ENCODE results near the gene RPS5.
A peak's percentile ranks its signal among the peaks of the same experiment; 100 is the strongest.
"Not testable (repeated sequence)": the region's sequence is repeated elsewhere in the genome, so short reads cannot be mapped to it uniquely, and the experiment has no call there.

The RPS5 gene

GRCh38 chr19:58385891-58386575 is 1.0 kb upstream of the RPS5 start:
- DNase-seq (ENCODE audit: low spot score), result no peak

GRCh38 chr19:58387338-58388174 is 487 bp downstream of the RPS5 start:
- no peak for DNase-seq (ENCODE audit: low spot score)

GRCh38 chr19:58388175-58388526 is 1.1 kb downstream of the RPS5 start:
- no peak for DNase-seq (ENCODE audit: low spot score)

- DNase-seq (ENCODE audit: low spot score), result no peak
Measured at GRCh38 chr19:58392945-58393724, 6.1 kb downstream of the RPS5 start.

- no peak for DNase-seq (ENCODE audit: low spot score)
Measured at GRCh38 chr19:58393725-58394033, 6.6 kb downstream of the RPS5 start.

GRCh38 chr19:58394821-58395219 is 7.8 kb downstream of the RPS5 start:
- no peak for DNase-seq (ENCODE audit: low spot score)

GRCh38 chr19:58395220-58395978 is 8.3 kb downstream of the RPS5 start, which contains the start of gene RNF225:
TSS of gene RNF225 (plus strand) at chr19:58395656. CDS start at chr19:58396090, 434 bp downstream.
- DNase-seq (ENCODE audit: low spot score), result no peak

GRCh38 chr19:58395979-58396627 is 9.0 kb downstream of the RPS5 start:
- no peak for DNase-seq (ENCODE audit: low spot score)

GRCh38 chr19:58396691-58397532 is 9.8 kb downstream of the RPS5 start:
- DNase-seq (ENCODE audit: low spot score), result no peak

DNA sequence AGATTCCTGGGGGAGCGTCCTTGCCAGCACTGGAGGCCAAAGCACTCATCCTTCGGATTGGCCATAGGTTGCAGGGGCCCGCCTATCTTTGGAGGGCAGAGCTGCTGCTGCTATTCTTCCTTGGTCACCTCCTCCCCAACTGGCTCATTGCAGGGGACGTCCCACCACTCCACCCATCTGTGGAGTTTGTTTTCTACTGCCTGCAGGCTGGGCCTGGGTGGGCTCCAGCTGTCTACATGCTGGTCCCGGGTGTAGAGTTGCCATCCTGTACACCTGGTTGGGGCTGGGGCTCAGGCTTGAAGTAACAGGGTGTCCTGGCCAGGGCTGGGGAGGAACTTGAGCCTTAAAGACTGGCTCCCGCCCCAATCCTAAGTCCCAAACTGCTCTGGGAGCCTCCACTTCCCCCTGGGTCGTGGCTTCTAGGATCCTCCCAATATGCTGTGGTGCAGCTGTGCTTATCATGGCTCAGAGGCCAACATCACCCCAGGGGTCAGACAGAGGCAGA is 10.5 kb downstream of the RPS5 start:
- no peak for DNase-seq (ENCODE audit: low spot score)

DNA sequence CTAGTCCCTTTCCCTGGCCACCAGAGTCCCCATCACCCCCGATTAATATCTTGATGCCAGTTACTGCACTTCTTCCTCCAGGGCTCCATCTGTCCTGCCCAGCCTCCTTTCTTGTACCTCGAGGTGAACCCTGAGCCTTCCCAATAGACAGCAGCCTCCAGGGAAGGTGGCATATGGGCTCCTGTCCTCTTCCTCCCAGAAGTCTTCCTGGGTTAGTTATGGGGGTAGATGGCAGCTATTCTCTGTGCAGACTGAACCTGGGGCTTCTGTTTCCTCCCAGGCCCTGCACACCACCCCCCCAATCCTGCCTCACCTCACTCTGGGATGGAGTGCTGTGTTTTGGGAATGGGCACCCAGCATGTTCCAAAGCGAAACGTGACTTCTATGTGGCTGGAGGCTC is 11.0 kb downstream of the RPS5 start:
- DNase-seq (ENCODE audit: low spot score), result no peak

DNA sequence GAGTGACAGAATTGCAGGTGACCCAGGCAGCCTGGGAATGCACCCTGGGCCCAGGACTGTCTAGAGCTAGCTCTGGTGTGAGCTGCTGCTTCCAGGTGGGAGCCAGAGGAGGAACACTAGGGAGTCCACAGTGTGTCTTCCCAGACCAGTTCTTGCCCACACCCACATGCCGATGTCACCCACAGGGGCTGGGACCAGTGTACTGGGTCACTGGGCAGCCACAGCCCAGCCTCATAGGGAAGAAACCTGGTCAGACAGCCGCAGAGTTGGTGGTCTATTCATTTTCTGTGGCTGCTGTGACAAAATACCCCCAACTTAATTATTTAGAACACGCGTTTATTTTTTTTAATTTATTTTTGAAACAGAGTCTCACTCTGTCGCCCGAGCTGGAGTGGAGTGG is 11.5 kb downstream of the RPS5 start:
- DNase-seq (ENCODE audit: low spot score), result no peak

DNA sequence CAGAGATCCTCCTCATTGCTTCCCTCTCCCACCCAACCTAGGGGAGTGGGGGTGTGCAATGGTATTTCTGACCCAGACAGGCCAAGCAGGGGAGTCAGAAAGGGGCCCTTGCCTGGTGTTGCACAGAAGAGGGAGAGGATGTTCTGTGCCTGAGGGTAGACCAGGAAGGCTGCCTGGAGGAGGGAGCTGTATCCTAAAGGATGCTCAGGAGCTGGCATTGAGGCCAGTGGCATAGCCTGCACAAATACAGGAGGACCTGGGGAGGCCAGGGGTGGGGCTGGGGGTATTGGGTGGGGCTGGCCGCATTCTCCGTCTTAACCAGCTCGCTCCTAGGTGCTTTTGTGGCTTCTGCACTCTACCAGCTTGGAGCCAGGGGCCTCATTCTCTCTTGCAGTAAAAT is 12.8 kb downstream of the RPS5 start:
- DNase-seq (ENCODE audit: low spot score), result no peak

GRCh38 chr19:58400316-58400915 is 13.3 kb downstream of the RPS5 start:
- DNase-seq (ENCODE audit: low spot score), result no peak

GRCh38 chr19:58400916-58401839 is 14.1 kb downstream of the RPS5 start:
- peak; percentile 98 for DNase-seq (ENCODE audit: low spot score)

- no peak for DNase-seq (ENCODE audit: low spot score)
Measured at GRCh38 chr19:58401840-58402421, 14.9 kb downstream of the RPS5 start.

DNA sequence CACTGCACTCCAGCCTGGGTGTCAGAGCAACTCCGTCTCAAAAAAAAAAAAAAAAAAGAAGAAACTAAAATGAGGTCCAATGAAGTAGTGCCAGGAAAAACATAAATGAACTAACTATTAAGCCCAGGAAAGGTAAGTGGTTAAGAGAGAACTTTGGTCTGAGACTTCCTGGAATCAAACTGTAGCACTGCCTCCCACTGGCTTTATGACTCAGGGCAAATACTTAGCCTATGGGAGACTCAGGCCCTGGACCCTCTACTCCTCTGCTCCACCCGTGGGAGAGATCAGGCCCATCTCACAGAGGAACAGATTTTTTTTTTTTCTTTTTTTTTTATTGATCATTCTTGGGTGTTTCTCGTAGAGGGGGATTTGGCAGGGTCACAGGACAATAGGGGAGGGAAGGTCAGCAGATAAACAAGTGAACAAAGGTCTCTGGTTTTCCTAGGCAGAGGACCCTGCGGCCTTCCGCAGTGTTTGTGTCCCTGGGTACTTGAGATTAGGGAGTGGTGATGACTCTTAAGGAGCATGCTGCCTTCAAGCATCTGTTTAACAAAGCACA is 16.9 kb downstream of the RPS5 start:
- not testable (repeated sequence) for DNase-seq (ENCODE audit: low spot score)
